ENCODE data around the gene TATDN2. TPM values are rescaled to one million over a fixed set of nuclear protein-coding genes. Genes with fewer than 3 reads are reported as not detected.

The TATDN2 gene
- total RNA-seq, 1 donor from 2014 or later = 31.8 TPM

- peak overlapping the region; percentile 90 for H3K27ac Mint-ChIP-seq (ENCODE audit: unreplicated experiment)
- H3K4me1 Mint-ChIP-seq (ENCODE audit: low read depth) = peaks cover 31% of the 10 kb centered on the region
- H3K36me3 Mint-ChIP-seq (ENCODE audit: low read depth) = peaks cover 16% of the 10 kb centered on the region
- peak overlapping the region; percentile 87 for H3K4me3 Mint-ChIP-seq (ENCODE audit: unreplicated experiment)
- peak; percentile 40 for DNase-seq (ENCODE audit: low spot score)
- peaks cover 12% of the 10 kb centered on the region for H3K9me3 Mint-ChIP-seq (ENCODE audit: low read depth)
- no peaks in the 10 kb centered on the region for H3K27me3 Mint-ChIP-seq (ENCODE audit: low read depth)
- TF ChIP-seq CTCF (IDR thresholded peaks at IDR 0.05) = no peak
Observed at GRCh38 chr3:10247679-10248183, 528 bp upstream of the TATDN2 start.

GRCh38 chr3:10248984-10249748 is 907 bp downstream of the TATDN2 start:
- Mint-ChIP-seq H3K4me1 (ENCODE audit: low read depth) (peaks cover 31% of the 10 kb centered on the region), H3K4me3 (ENCODE audit: unreplicated experiment) (peak overlapping the region; percentile 90), H3K27ac (ENCODE audit: unreplicated experiment) (peak overlapping the region; percentile 74), H3K9me3 (ENCODE audit: low read depth) (peaks cover 12% of the 10 kb centered on the region), H3K27me3 (ENCODE audit: low read depth) (no peaks in the 10 kb centered on the region), H3K36me3 (ENCODE audit: low read depth) (peaks cover 22% of the 10 kb centered on the region)
- peak; percentile 86 for DNase-seq (ENCODE audit: low spot score)
- no peak for TF ChIP-seq CTCF (IDR thresholded peaks at IDR 0.05)

- Mint-ChIP-seq H3K27me3 (ENCODE audit: low read depth) (no peaks in the 10 kb centered on the region), H3K9me3 (ENCODE audit: low read depth) (peaks cover 10% of the 10 kb centered on the region), H3K4me1 (ENCODE audit: low read depth) (peaks cover 35% of the 10 kb centered on the region), H3K4me3 (ENCODE audit: unreplicated experiment) (peak overlapping the region; percentile 90), H3K36me3 (ENCODE audit: low read depth) (peaks cover 18% of the 10 kb centered on the region), H3K27ac (ENCODE audit: unreplicated experiment) (peak overlapping the region; percentile 74)
- no peak for DNase-seq (ENCODE audit: low spot score)
- TF ChIP-seq CTCF (IDR thresholded peaks at IDR 0.05) = no peak
Observed at GRCh38 chr3:10249833-10250232, 1.6 kb downstream of the TATDN2 start.

- H3K9me3 Mint-ChIP-seq (ENCODE audit: low read depth) = peaks cover 3% of the 10 kb centered on the region
- H3K27ac Mint-ChIP-seq (ENCODE audit: unreplicated experiment) = peak overlapping the region; percentile 32
- peaks cover 35% of the 10 kb centered on the region for H3K4me1 Mint-ChIP-seq (ENCODE audit: low read depth)
- peaks cover 20% of the 10 kb centered on the region for H3K36me3 Mint-ChIP-seq (ENCODE audit: low read depth)
- H3K4me3 Mint-ChIP-seq (ENCODE audit: unreplicated experiment) = no peak overlapping the region
- no peaks in the 10 kb centered on the region for H3K27me3 Mint-ChIP-seq (ENCODE audit: low read depth)
- peak; percentile 29 for DNase-seq (ENCODE audit: low spot score)
- no peak for TF ChIP-seq CTCF (IDR thresholded peaks at IDR 0.05)
Observed at GRCh38 chr3:10251006-10251405, 2.7 kb downstream of the TATDN2 start.

GRCh38 chr3:10253731-10254130 is 5.5 kb downstream of the TATDN2 start:
- Mint-ChIP-seq H3K27ac (ENCODE audit: unreplicated experiment) (no peak overlapping the region), H3K36me3 (ENCODE audit: low read depth) (peaks cover 23% of the 10 kb centered on the region), H3K4me1 (ENCODE audit: low read depth) (peaks cover 29% of the 10 kb centered on the region), H3K9me3 (ENCODE audit: low read depth) (no peaks in the 10 kb centered on the region), H3K4me3 (ENCODE audit: unreplicated experiment) (no peak overlapping the region), H3K27me3 (ENCODE audit: low read depth) (no peaks in the 10 kb centered on the region)
- DNase-seq (ENCODE audit: low spot score) = peak; percentile 42
- no peak for TF ChIP-seq CTCF (IDR thresholded peaks at IDR 0.05)

Measured in chondrocyte (in vitro differentiated cells).